K562 (cell line): ENCODE data around the gene TMEM50B. TPM values are rescaled to one million over a fixed set of nuclear protein-coding genes. Genes with fewer than 3 reads are reported as not detected.

Experiments
- ATAC-seq: fragments of 200-7000 bp; cut with Tn5 transposase; 3 replicates; pipeline ENCODE4 v1.9.1; 2020; ENCODE audit warnings: moderate library complexity
- BruUV-seq: library from RNA; stranded (reverse); fragments of 400-500 nt; replicated peaks from 2 replicates; lab custom pipeline; 2021; lab: Mats Ljungman, UMichigan
- CTCF ChIA-PET: fragments of 300-600 bp; formaldehyde crosslinking; extraction: SDS; loops from one replicate; lab custom pipeline; 2021; ENCODE audit warnings: low intra/inter-chr PET ratio; lab: Yijun Ruan, JAX
- POLR2A ChIA-PET: fragments of 300-600, 350-650 bp; sonication (Branson Sonifier 250); formaldehyde crosslinking; extraction: SDS; loops from one replicate; lab custom pipeline; 2021; ENCODE audit warnings: antibody characterized with exemption, inconsistent platforms; lab: Yijun Ruan, JAX
- DNase-seq, 4 experiments: peaks; one replicate each; pipeline versions ENCODE4 v3.0.0 to v3.0.0-alpha.2; 2011 to 2018; ENCODE audit warnings: low spot score in 3 of 4, mixed read lengths in 3 of 4; ENCODE audit errors: extremely low read depth in 1 of 4
- FAIRE-seq: peaks from 2 replicates; lab custom pipeline; 2011; peaks lifted over from hg19 to GRCh38; lab: Jason Lieb, UNC
- H2AFZ ChIP-seq: 2 replicates; pipeline ENCODE4 v1.6.0; 2011; ENCODE audit warnings: low read depth, low read length, control low read depth, inconsistent platforms
- H3K27ac ChIP-seq: fragments of 200-600 bp; 3 replicates; pipeline ENCODE4 v1.8.0; 2011; ENCODE audit warnings: low read depth, mild to moderate bottlenecking, control low read depth, inconsistent platforms, low read length, moderate library complexity, mixed read lengths; ENCODE audit errors: extremely low read depth
- H3K27me3 ChIP-seq, 2 experiments: fragments of 300-600 bp in 1 of 2; 2 replicates in 1 of 2; 3 replicates in 1 of 2; pipeline versions ENCODE4 v1.6.0 to v1.8.0; 2011; ENCODE audit warnings: inconsistent platforms in 2 of 2, low read length in 2 of 2, mild to moderate bottlenecking in 1 of 2, mixed read lengths in 1 of 2, moderate library complexity in 1 of 2; ENCODE audit not compliant: control insufficient read depth in 2 of 2, insufficient read depth in 2 of 2
- H3K36me3 ChIP-seq: fragments of 300-600 bp; 3 replicates; pipeline ENCODE4 v1.8.0; 2011; ENCODE audit warnings: mild to moderate bottlenecking, low read length, inconsistent platforms; ENCODE audit not compliant: control insufficient read depth, insufficient read depth
- H3K4me1 ChIP-seq, 2 experiments: fragments of 200-600 bp in 1 of 2; replicated peaks in 1 of 2; 2 replicates in 1 of 2; 3 replicates in 1 of 2; pipeline versions ENCODE4 v1.5.1 to v1.8.0; 2011; ENCODE audit warnings: inconsistent platforms in 2 of 2, low read length in 2 of 2, mild to moderate bottlenecking in 1 of 2, mixed read lengths in 1 of 2, moderate library complexity in 1 of 2; ENCODE audit not compliant: control insufficient read depth in 2 of 2, insufficient read depth in 2 of 2
- H3K4me2 ChIP-seq: 2 replicates; pipeline ENCODE4 v1.6.1; 2011; ENCODE audit warnings: low read length, control low read depth, inconsistent platforms, mixed read lengths; ENCODE audit not compliant: insufficient read depth
- H3K4me3 ChIP-seq: fragments of 200-600 bp; sonication (generic), shearing (Covaris generic); 2 replicates; pipeline ENCODE4 v1.5.1; 2016; ENCODE audit warnings: control low read depth, inconsistent platforms
- H3K79me2 ChIP-seq: fragments of 200-600 bp; 3 replicates; pipeline ENCODE4 v1.8.0; 2011; ENCODE audit warnings: low read length, inconsistent platforms; ENCODE audit not compliant: control insufficient read depth, insufficient read depth
- H3K9ac ChIP-seq, 2 experiments: 2 replicates each; pipeline versions ENCODE4 v1.6.0 to v1.6.1; 2011; ENCODE audit warnings: low read depth in 2 of 2, low read length in 2 of 2, control low read depth in 1 of 2, inconsistent platforms in 1 of 2, mild to moderate bottlenecking in 1 of 2, mixed read lengths in 1 of 2; ENCODE audit not compliant: insufficient read depth in 1 of 2
- H3K9me1 ChIP-seq: one replicate; pipeline ENCODE4 v1.6.0; 2011; ENCODE audit warnings: inconsistent platforms, mild to moderate bottlenecking, low read length, moderate library complexity; ENCODE audit not compliant: control insufficient read depth, insufficient read depth
- H3K9me3 ChIP-seq: replicated peaks from 2 replicates; pipeline ENCODE4 v1.5.1; 2011; ENCODE audit warnings: low read depth, low read length, inconsistent platforms; ENCODE audit not compliant: control insufficient read depth, insufficient read depth
- H4K20me1 ChIP-seq: replicated peaks from 2 replicates; pipeline ENCODE4 v1.6.1; 2011; ENCODE audit warnings: low read length, inconsistent platforms, mixed read lengths; ENCODE audit not compliant: control insufficient read depth, insufficient read depth
- BRD9 ChIP-seq: fragments of 450-650 bp; IDR thresholded peaks from 2 replicates; pipeline ENCODE4 v1.6.1; 2018; ENCODE audit warnings: low read depth; ENCODE audit not compliant: partially characterized antibody
- CEBPB ChIP-seq: fragments of 450-650 bp; IDR thresholded peaks from 2 replicates; pipeline ENCODE4 v1.6.1; 2016; ENCODE audit warnings: missing genetic modification characterization, missing compliant biosample characterization
- CTBP1 ChIP-seq: fragments of 450-650 bp; IDR thresholded peaks from 2 replicates; pipeline ENCODE4 v1.6.1; 2016; ENCODE audit warnings: borderline replicate concordance
- DDX20 ChIP-seq: fragments of 450-650 bp; IDR thresholded peaks from 2 replicates; pipeline ENCODE4 v1.6.1; 2016; ENCODE audit warnings: missing genetic modification characterization, low read depth, mild to moderate bottlenecking, missing compliant biosample characterization, moderate library complexity
- DMBX1 ChIP-seq: fragments of 250-450 bp; sonication (Bioruptor Pico); IDR thresholded peaks from 2 replicates; pipeline ENCODE4 v1.8.0; 2022; ENCODE audit warnings: inconsistent platforms, mild to moderate bottlenecking, moderate library complexity, borderline replicate concordance
- JUND ChIP-seq, 2 experiments: IDR thresholded peaks; 2 replicates in 1 of 2; 3 replicates in 1 of 2; pipeline ENCODE4 v1.6.1; 2011; ENCODE audit warnings: borderline replicate concordance in 2 of 2, low read depth in 2 of 2, low read length in 2 of 2, improper control_type of control experiment in 1 of 2, missing biosample characterization in 1 of 2, missing genetic modification characterization in 1 of 2, missing genetic modification reagents in 1 of 2
- MECOM ChIP-seq: fragments of 250-450 bp; sonication (Bioruptor Pico); IDR thresholded peaks from 2 replicates; pipeline ENCODE4 v1.8.0; 2022; ENCODE audit warnings: inconsistent platforms
- MEF2D ChIP-seq: conservative IDR thresholded peaks from 2 replicates; pipeline ENCODE4 v1.6.1; 2016; ENCODE audit warnings: low read depth, missing genetic modification characterization, missing compliant biosample characterization
- POLR2A ChIP-seq: fragments of 450-650 bp; conservative IDR thresholded peaks from 2 replicates; pipeline ENCODE4 v1.6.1; 2016
- PTRF ChIP-seq: fragments of 450-650 bp; IDR thresholded peaks from 2 replicates; pipeline ENCODE4 v1.6.1; 2016; ENCODE audit warnings: mild to moderate bottlenecking, missing genetic modification characterization, missing compliant biosample characterization
- SMAD4 ChIP-seq: fragments of 250-450 bp; sonication (Bioruptor Pico); conservative IDR thresholded peaks from 2 replicates; pipeline ENCODE4 v1.8.0; 2021; ENCODE audit warnings: inconsistent platforms, mild to moderate bottlenecking, moderate library complexity
- TRIM28 ChIP-seq: fragments of 450-650 bp; IDR thresholded peaks from 2 replicates; pipeline ENCODE4 v1.6.1; 2017
- ZNF408 ChIP-seq: fragments of 250-450 bp; sonication (Bioruptor Pico); IDR thresholded peaks from 2 replicates; pipeline ENCODE4 v1.4.0; 2020; ENCODE audit warnings: low read depth, mild to moderate bottlenecking, moderate library complexity
- ZNF584 ChIP-seq: fragments of 200-800 bp; sonication (Bioruptor generic); IDR thresholded peaks from 2 replicates; pipeline ENCODE4 v1.6.1; 2016; ENCODE audit warnings: low read depth, mild to moderate bottlenecking, missing genetic modification characterization, missing compliant biosample characterization
- ZNF592 ChIP-seq: fragments of 450-650 bp; IDR thresholded peaks from 2 replicates; pipeline ENCODE4 v1.6.1; 2017; ENCODE audit warnings: antibody characterized with exemption, mild to moderate bottlenecking
- WGBS: fragments of 100-300 bp; shearing (Covaris generic); methylation state at CpG from one replicate; pipeline ENCODE4 v1.1.6; 2016; ENCODE audit warnings: low coverage, mixed read lengths; ENCODE audit not compliant: insufficient coverage; ENCODE audit errors: missing lambda C conversion rate; 5-methylcytosine and 5-hydroxymethylcytosine counted together
- in situ Hi-C: fragments of 300-500 bp; cut with MboI; formaldehyde crosslinking; loops from 4 replicates; pipeline ENCODE4 v1.15.0; 2018; ENCODE audit warnings: inconsistent platforms, mixed read lengths
- intact Hi-C: fragments of 100-400 bp; cut with micrococcal nuclease; formaldehyde crosslinking; loops from 2 replicates; pipeline ENCODE4 v1.14.2; 2022
- polyA plus RNA-seq, 8 experiments: library from polyadenylated mRNA; depleted of rRNA in 4 of 8; stranded (reverse) in 5 of 8; unstranded in 3 of 8; fragments of >200 nt; fragmentation: Nextera tagmentation in 2 of 8; fragmentation: Illumina TruSeq in 1 of 8; extraction: Ambion mirVana in 2 of 8; extraction: Trizol in 1 of 8; gene quantifications; 2 replicates each; pipeline versions ENCODE4 v1.2.1 to v1.2.3, GENCODE V29; 2011 to 2014; ENCODE audit warnings: inconsistent platforms in 1 of 8, missing spikeins in 1 of 8
- total RNA-seq, 7 experiments: library from RNA; depleted of rRNA in 6 of 7; stranded (reverse); fragments of >200 nt in 6 of 7; fragmentation: Illumina TruSeq in 2 of 7; extraction: Trizol in 2 of 7; gene quantifications; 2 replicates each; pipeline versions ENCODE4 v1.2.1 to v1.2.3, GENCODE V29; 2011 to 2021; ENCODE audit warnings: low replicate concordance in 1 of 7

TMEM50B gene
- total and polyA plus RNA-seq, 9 of the 15 experiments (the other 6 are each of a cell fraction or from before 2014, with no cell fraction given): 20.5 to 64.6 (median 28.9) TPM

- Histone ChIP-seq H3K9ac (peak overlapping the region in 1 of 2 experiments; percentile 2; a peak in 1 of 4 replicates), H3K79me2 (no peaks in the 10 kb centered on the region), H3K27me3 (no peaks in the 10 kb centered on the region), H3K9me3 (no peaks in the 10 kb centered on the region), H4K20me1 (no peaks in the 10 kb centered on the region), H2AFZ (no peak overlapping the region), H3K4me3 (no peak overlapping the region), H3K27ac (no peak overlapping the region), H3K4me1 (no peaks in the 10 kb centered on the region; a peak in 1 of 5 replicates), H3K36me3 (peaks cover 19% of the 10 kb centered on the region; the same call in 2 of the 3 replicates), H3K9me1 (no peaks in the 10 kb centered on the region), H3K4me2 (0 out of 2 replicates have a peak overlapping the region, but pooled peaks have one; percentile 14)
- in situ Hi-C loops (loop anchor here (5.0 to 10.0 kb wide), 3 partner anchors 244 to 607 kb away; no protein-coding TSS in a partner anchor), intact Hi-C loops (loop anchor here (10.0 kb wide), 1 partner anchor 607 kb away; no protein-coding TSS in a partner anchor)
- ChIA-PET POLR2A (interaction anchor here (0.6 to 1.1 kb wide), 4 partner anchors 19 to 238 kb away, joined by 3 to 4 read pairs (median 3); no protein-coding TSS in a partner anchor), CTCF (no interaction called here)
- peak in 1 of 4 experiments; percentile 37 for DNase-seq
- 50% methylated on average over 11 of the region's 11 CpGs for WGBS
- no TSS peak for BruUV-seq
- peak; percentile 54 for ATAC-seq
- no peak for FAIRE-seq
- TF ChIP-seq POLR2A: 0 out of 2 replicates have a peak, but pooled peaks have one; percentile 18
- TF ChIP-seq MEF2D (tag): peak; percentile 67
- peak; percentile 36; the same call in 1 of the 2 replicates for TF ChIP-seq MECOM (CRISPR knock-in tag)
- no peak for TF ChIP-seq ZNF408 (CRISPR knock-in tag)
- TF ChIP-seq SMAD4 (CRISPR knock-in tag): peak; percentile 66; the same call in 1 of the 2 replicates
- TF ChIP-seq DMBX1 (CRISPR knock-in tag): 0 out of 2 replicates have a peak, but pooled peaks have one; percentile 62
- peak; percentile 56; the same call in 1 of the 2 replicates for TF ChIP-seq PTRF (tag)
- TF ChIP-seq TRIM28: no peak
- TF ChIP-seq JUND (IDR thresholded peaks at IDR 0.05; ENCODE audit: borderline replicate concordance, low read depth, low read length): peak; percentile 5; the same call in 1 of the 2 replicates
- no peak for TF ChIP-seq JUND (tag; IDR thresholded peaks at IDR 0.05; ENCODE audit: borderline replicate concordance, low read depth, low read length)
- 0 out of 2 replicates have a peak, but pooled peaks have one; percentile 59 for TF ChIP-seq ZNF584 (CRISPR knock-in tag)
- 0 out of 2 replicates have a peak, but pooled peaks have one; percentile 16 for TF ChIP-seq CTBP1
- TF ChIP-seq ZNF592: peak; percentile 88
- no peak for TF ChIP-seq BRD9
- TF ChIP-seq CEBPB (tag): peak; percentile 71
- TF ChIP-seq DDX20: 0 out of 2 replicates have a peak, but pooled peaks have one; percentile 26
Measured at GRCh38 chr21:33441489-33442477, 38.0 kb downstream of the TMEM50B start.
